Fibroblast of the aortic adventitia (primary cell): ENCODE data around the gene MFSD1. TPM values are rescaled to one million over a fixed set of nuclear protein-coding genes. Genes with fewer than 3 reads are reported as not detected.

Experiments
- DNase-seq: peaks from one replicate; pipeline ENCODE4 v3.0.0-alpha.2; 2010; ENCODE audit warnings: low read depth
- H3K4me3 ChIP-seq: 2 replicates; pipeline ENCODE4 v1.5.1; 2011; ENCODE audit warnings: low read depth, mild to moderate bottlenecking, control low read depth, low read length, moderate library complexity
- total RNA-seq: library from RNA; depleted of rRNA; stranded (reverse); fragments of >200 nt; gene quantifications from 2 replicates; pipeline ENCODE4 v1.2.3, GENCODE V29; 2012; ENCODE audit warnings: low replicate concordance
- TF ChIP-seq, protein P1 (sequence below): IDR thresholded peaks from 2 replicates; pipeline ENCODE4 v1.5.1; 2011; ENCODE audit warnings: mild to moderate bottlenecking, low read length, control low read depth, inconsistent platforms; ENCODE audit not compliant: insufficient read depth

The MFSD1 gene
- total RNA-seq, 1 donor = 223 TPM

DNA sequence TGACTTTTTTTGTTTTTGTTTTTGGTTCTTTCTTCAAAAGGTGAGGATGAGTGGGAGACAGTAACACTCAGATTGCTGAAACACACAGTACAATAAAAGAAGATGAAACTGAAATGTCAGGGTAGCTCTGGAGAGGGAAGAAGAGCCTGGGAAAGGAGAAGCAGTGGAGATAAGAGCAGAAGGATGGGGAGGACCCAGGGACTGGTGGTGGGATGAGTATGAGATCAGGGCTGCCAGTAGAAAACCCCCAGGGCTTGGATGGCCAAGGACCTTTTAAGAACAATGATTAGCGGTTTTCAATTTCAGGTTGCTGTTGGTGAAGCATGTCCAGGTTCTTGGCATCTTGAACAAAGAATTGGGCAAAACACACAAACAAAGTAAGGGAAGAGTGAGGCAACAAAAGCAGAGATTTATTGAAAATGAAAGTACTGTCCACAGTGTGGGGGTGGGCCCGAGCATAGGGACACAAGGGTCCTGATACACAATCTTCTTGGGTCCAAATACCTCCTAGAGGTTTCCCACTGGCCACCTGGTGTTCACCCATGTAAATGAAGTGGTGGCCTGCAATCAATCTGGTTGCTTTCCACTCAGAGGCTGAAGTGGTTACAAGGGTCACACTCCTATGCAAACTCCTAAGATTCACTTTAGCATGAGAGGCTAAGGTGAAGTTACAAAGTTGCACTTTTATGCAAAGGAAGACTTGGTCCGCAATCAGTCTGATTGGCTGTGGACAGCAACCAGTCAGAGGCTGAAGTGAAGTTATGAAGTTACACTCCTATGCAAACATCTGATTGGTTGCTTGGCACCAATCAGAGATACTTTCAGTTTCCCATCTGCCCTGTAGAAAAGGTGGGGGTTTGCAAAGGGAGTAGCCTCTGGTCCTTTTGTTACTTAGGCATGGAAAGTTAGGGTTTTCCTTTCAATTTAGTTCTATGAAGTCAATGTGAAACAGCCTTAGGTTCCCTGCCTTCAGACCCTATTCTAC lies 26.1 kb upstream of the MFSD1 start:
- H3K4me3 ChIP-seq = no peak overlapping the region
- no peak for DNase-seq
- TF ChIP-seq, protein P1, sequence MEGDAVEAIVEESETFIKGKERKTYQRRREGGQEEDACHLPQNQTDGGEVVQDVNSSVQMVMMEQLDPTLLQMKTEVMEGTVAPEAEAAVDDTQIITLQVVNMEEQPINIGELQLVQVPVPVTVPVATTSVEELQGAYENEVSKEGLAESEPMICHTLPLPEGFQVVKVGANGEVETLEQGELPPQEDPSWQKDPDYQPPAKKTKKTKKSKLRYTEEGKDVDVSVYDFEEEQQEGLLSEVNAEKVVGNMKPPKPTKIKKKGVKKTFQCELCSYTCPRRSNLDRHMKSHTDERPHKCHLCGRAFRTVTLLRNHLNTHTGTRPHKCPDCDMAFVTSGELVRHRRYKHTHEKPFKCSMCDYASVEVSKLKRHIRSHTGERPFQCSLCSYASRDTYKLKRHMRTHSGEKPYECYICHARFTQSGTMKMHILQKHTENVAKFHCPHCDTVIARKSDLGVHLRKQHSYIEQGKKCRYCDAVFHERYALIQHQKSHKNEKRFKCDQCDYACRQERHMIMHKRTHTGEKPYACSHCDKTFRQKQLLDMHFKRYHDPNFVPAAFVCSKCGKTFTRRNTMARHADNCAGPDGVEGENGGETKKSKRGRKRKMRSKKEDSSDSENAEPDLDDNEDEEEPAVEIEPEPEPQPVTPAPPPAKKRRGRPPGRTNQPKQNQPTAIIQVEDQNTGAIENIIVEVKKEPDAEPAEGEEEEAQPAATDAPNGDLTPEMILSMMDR = no peak

DNA sequence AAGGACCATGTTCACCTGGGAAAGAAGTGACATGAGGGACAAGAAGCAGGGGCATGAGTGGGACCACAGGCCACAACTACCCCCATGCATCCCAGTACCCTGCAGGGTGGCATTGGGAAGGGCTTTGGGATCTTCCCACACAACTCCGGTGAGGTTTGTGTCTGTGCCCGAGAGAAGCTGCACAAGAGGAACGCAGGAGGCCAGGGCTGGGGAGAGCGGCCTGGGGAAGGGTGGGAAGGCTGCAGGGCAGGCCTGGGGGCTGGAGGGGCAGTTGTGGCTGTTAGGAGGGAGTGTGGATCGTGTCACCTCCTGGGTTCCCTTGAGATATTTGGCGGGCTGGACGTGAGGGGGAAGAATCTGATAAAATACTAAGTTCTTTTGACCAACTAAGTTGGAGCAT lies 25.3 kb upstream of the MFSD1 start:
- no peak overlapping the region for H3K4me3 ChIP-seq
- no peak for DNase-seq
- TF ChIP-seq, protein P1 = no peak

DNA sequence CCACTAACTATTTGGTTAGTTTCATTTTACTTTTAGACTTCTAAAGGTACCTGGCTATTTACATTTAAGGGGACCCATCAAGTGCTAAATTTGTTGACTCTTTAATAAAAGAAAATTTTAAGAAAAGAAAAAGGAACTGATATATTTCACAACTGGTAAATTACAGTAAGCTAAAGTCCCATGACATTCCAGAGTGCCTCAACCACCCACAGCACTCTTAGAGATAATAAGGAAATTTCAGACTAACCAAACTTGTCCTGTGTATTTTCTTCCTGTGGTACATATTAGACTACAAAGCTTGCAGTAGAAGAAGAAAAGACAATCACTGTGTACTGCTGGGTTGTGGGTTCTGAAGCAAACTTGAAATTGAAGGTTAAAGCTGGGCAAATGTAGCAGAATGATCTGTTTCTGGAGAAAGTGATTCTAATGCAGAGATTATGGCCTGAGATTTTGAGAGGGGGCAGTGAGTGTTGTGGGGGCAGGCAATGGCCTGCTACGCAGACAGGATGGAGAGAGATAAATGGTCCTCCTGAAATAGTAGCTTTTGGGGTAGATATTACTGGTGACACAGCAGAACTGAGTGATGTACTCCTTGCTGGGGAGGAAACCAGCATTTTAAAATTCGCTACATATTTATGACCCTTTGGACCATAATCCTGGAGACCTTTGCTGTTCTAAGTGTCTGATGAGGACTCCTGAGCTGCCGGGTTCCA lies 24.5 kb upstream of the MFSD1 start:
- no peak overlapping the region for H3K4me3 ChIP-seq
- DNase-seq = no peak
- TF ChIP-seq, protein P1 = no peak

DNA sequence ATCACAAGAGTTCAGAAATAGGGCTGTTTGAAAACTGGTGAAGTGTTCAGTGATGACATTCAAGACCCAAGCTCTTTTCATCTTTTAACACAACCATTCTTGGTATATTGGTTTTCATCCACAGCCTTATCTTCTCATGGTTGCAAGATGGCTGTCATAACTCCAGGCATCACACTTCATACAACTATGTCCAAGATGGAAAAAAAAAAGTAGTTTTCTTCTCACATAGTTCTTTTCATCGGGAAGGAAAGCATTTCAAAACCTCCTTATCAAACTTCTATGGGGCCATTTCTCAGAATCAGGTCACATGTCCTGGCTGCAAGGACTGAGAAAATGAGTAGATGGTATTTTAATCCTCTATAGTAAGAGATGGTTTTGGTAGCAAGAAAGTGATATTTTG lies 21.1 kb upstream of the MFSD1 start:
- H3K4me3 ChIP-seq = no peak overlapping the region

DNA sequence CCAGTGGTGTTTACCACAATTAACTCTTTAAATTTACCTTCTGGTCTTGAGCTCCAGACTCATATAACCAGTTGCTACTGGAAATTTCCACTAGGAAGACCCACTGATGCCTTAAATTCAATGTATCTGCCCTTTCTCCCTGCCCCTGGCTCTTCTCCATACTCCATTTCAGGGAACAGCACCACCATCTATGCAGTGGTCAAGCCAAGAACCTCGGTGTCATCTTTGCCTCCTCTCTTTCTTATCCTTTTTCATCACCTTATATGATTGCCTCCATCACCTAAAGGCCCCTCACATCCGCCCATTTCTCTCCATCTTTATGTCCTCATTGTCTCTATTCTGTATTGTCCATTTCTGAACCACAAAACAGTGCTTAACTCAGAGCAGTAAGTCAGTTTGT lies 20.7 kb upstream of the MFSD1 start:
- no peak overlapping the region for H3K4me3 ChIP-seq
- no peak for DNase-seq
- TF ChIP-seq, protein P1 = no peak

More for the DNA sequence above, 21.1 kb upstream of the MFSD1 start:
- DNase-seq = peak; percentile 55
- TF ChIP-seq, protein P1 = no peak

DNA sequence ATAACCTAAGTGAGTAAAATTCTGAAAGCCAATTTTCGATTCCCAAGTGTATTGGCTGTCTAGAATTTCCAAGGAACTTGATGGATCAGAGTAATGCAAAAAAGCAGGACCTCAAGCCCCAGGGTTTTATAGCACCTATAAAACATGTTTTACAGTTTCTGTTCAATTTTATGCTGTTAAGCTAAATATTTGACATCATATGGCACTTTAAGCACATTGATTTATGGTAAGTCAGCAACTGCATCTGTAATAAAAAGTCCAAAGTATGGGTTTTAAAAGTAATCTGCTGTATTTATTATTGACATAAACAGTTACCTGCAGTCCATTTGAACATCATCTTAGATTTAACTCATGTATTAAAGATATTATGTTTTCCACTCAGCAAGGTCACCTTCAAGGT lies 20.0 kb upstream of the MFSD1 start:
- no peak for DNase-seq
- TF ChIP-seq, protein P1 = no peak
- no peak overlapping the region for H3K4me3 ChIP-seq
